Left ventricle myocardium inferior (tissue), 1 donor: Measurements from ENCODE around the gene UNC5A. TPM values are rescaled to one million over a fixed set of nuclear protein-coding genes. Genes with fewer than 3 reads are reported as not detected.

Experiments
- DNase-seq: peaks from one replicate; pipeline ENCODE4 v3.0.0-alpha.2; 2020
- H3K27ac ChIP-seq: fragments of 200-600 bp; replicated peaks from 2 replicates; pipeline ENCODE4 v1.8.0; 2021
- H3K27me3 ChIP-seq: fragments of 200-600 bp; 2 replicates; pipeline ENCODE4 v1.8.0; 2021; ENCODE audit warnings: low read depth
- H3K36me3 ChIP-seq: fragments of 200-600 bp; 2 replicates; pipeline ENCODE4 v1.8.0; 2021
- H3K4me1 ChIP-seq: fragments of 200-600 bp; 2 replicates; pipeline ENCODE4 v1.8.0; 2021
- H3K4me3 ChIP-seq: fragments of 200-600 bp; 2 replicates; pipeline ENCODE4 v1.8.0; 2021; ENCODE audit warnings: mild to moderate bottlenecking, moderate library complexity
- H3K9me3 ChIP-seq: fragments of 200-600 bp; replicated peaks from 2 replicates; pipeline ENCODE4 v1.8.0; 2021
- intact Hi-C: fragments of 100-400 bp; cut with micrococcal nuclease; formaldehyde crosslinking; loops from one replicate; pipeline ENCODE4 v1.11.0; 2022
- total RNA-seq: library from RNA; stranded (reverse); fragmentation: NEBNext Ultra II Directional; extraction: Animal tissue kit (Norgen Biotek cat#: 25700); gene quantifications from one replicate; pipeline ENCODE4 v1.2.1, GENCODE V29; 2021
- TF ChIP-seq, protein P1 (sequence below): fragments of 200-600 bp; IDR thresholded peaks from 2 replicates; pipeline ENCODE4 v1.8.0; 2021; ENCODE audit warnings: antibody characterized with exemption, mild to moderate bottlenecking, borderline replicate concordance
- donor health status: DM: no; HTN: yes; CAD: no; lungs with severe emphysema.

UNC5A gene
- total RNA-seq, 1 donor from 2014 or later: not detected

- Histone ChIP-seq H3K4me3 (no peak overlapping the region), H3K36me3 (peaks cover 28% of the 10 kb centered on the region), H3K4me1 (no peaks in the 10 kb centered on the region), H3K27me3 (no peaks in the 10 kb centered on the region), H3K9me3 (no peaks in the 10 kb centered on the region), H3K27ac (no peak overlapping the region)
- TF ChIP-seq, protein P1, sequence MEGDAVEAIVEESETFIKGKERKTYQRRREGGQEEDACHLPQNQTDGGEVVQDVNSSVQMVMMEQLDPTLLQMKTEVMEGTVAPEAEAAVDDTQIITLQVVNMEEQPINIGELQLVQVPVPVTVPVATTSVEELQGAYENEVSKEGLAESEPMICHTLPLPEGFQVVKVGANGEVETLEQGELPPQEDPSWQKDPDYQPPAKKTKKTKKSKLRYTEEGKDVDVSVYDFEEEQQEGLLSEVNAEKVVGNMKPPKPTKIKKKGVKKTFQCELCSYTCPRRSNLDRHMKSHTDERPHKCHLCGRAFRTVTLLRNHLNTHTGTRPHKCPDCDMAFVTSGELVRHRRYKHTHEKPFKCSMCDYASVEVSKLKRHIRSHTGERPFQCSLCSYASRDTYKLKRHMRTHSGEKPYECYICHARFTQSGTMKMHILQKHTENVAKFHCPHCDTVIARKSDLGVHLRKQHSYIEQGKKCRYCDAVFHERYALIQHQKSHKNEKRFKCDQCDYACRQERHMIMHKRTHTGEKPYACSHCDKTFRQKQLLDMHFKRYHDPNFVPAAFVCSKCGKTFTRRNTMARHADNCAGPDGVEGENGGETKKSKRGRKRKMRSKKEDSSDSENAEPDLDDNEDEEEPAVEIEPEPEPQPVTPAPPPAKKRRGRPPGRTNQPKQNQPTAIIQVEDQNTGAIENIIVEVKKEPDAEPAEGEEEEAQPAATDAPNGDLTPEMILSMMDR: no peak
- intact Hi-C loops: no loop called here
- no peak for DNase-seq
Measured at GRCh38 chr5:176927562-176927961, 117.2 kb downstream of the UNC5A start.

DNA sequence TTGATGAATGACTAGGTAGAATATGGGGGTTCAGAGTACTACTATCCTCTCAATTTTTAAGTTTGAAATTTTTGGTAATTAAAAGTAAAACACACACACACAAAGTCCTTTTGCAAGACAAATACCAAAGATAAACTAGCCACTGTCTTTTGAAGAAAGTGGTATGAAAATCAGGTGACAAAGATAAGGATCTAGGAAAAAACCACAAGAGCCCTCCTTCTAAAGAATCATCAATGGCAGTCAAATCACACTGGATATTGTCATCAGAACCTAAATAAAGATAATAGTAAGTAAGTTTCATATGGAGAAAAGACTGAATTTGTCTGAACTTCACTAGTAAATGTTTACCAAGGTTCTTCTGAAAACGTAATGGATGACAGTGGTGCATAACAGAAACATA lies 119.3 kb downstream of the UNC5A start:
- TF ChIP-seq, protein P1: no peak
- H3K4me3 ChIP-seq: no peak overlapping the region
- H3K9me3 ChIP-seq: no peaks in the 10 kb centered on the region

More for the DNA sequence above, 119.3 kb downstream of the UNC5A start:
- no peak overlapping the region for H3K27ac ChIP-seq
- no peaks in the 10 kb centered on the region for H3K27me3 ChIP-seq
- no peak for DNase-seq
- intact Hi-C loops: no loop called here
- peaks cover 40% of the 10 kb centered on the region for H3K36me3 ChIP-seq
- H3K4me1 ChIP-seq: no peaks in the 10 kb centered on the region

Other genes with a start within 250 kb of the UNC5A start
- 0.58 TPM for gene GPRIN1, start 200.4 kb upstream of the UNC5A start, total RNA-seq
- gene SNCB, start 180.0 kb upstream of the UNC5A start, total RNA-seq: 0.44 TPM
- not detected for gene EIF4E1B, start 179.9 kb upstream of the UNC5A start, total RNA-seq
- gene TSPAN17, start 163.1 kb upstream of the UNC5A start, total RNA-seq: 31.0 TPM
- gene HK3, start 88.8 kb downstream of the UNC5A start, total RNA-seq: 3.5 TPM
- 30.7 TPM for gene UIMC1, start 196.2 kb downstream of the UNC5A start, total RNA-seq
- 8.5 TPM for gene ZNF346, start 212.1 kb downstream of the UNC5A start, total RNA-seq